ENCODE data around the gene CTNNA3. TPM values are rescaled to one million over a fixed set of nuclear protein-coding genes. Genes with fewer than 3 reads are reported as not detected.
"Not testable (repeated sequence)": the region's sequence is repeated elsewhere in the genome, so short reads cannot be mapped to it uniquely, and the experiment has no call there.

Gene CTNNA3
- total and polyA plus RNA-seq, 5 donors from 2014 or later, result not detected

- not testable (repeated sequence) for DNase-seq; H3K27ac ChIP-seq (ENCODE audit: insufficient read depth, low read length, poor library complexity, severe bottlenecking); H3K36me3 ChIP-seq (ENCODE audit: control insufficient read depth, insufficient read depth, low read length); H3K36me3 Mint-ChIP-seq; H3K4me1 ChIP-seq (ENCODE audit: control insufficient read depth, insufficient read depth, low read length, poor library complexity, severe bottlenecking); H3K27me3 ChIP-seq (ENCODE audit: control insufficient read depth, insufficient read depth, low read length); H3K4me3 ChIP-seq (ENCODE audit: low read depth, low read length); H3K9me3 Mint-ChIP-seq; ATAC-seq (ENCODE audit: low read depth in 2 of 2); H3K9me3 ChIP-seq (ENCODE audit: control insufficient read depth in 2 of 2, low read length in 2 of 2); H3K27ac Mint-ChIP-seq
- Mint-ChIP-seq H3K4me3 (peak overlapping the region in 2 of 4 donors; percentile 26 to 39), H3K4me1 (peaks cover 0 to 26% (median 10%) of the 10 kb centered on the region in 4 donors), H3K27me3 (peaks cover 29% of the 10 kb centered on the region)
These were observed 3.7 kb upstream of the CTNNA3 start for GRCh38 chr10:67699613-67700270.

DNA sequence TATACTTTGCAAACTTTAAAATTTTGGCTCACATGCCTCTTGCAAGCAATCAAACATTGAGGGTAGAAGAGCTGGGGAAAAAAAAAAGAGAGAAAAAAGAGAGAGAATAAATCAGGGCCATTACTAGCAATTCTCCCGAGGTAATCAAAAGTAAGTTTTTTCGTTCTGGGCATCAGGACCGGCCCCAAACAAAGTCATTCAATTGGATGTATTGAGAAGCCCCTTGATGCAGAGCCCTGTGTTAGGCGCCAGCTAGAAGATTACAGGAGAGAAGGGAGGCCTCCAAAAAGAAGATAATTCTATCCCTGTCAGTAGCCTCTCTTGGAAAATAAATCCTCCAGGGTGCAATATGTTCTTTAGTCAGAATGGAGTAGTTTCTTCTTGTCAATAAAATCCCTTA is 2.2 kb upstream of the CTNNA3 start:
- Mint-ChIP-seq H3K27ac (no peak overlapping the region), H3K9me3 (peaks cover 0 to 7% (median 4%) of the 10 kb centered on the region in 7 donors), H3K27me3 (peaks cover 41% of the 10 kb centered on the region), H3K4me1 (peaks cover 0 to 26% (median 10%) of the 10 kb centered on the region in 4 donors), H3K36me3 (no peaks in the 10 kb centered on the region), H3K4me3 (no peak overlapping the region)
- no peaks in the 10 kb centered on the region for H3K36me3 ChIP-seq (ENCODE audit: control insufficient read depth, insufficient read depth, low read length)
- DNase-seq (no peak), ATAC-seq (ENCODE audit: low read depth in 2 of 2) (no peak)
- peaks cover 3% of the 10 kb centered on the region for H3K27me3 ChIP-seq (ENCODE audit: control insufficient read depth, insufficient read depth, low read length)
- H3K4me1 ChIP-seq (ENCODE audit: control insufficient read depth, insufficient read depth, low read length, poor library complexity, severe bottlenecking), result no peaks in the 10 kb centered on the region
- no peak overlapping the region for H3K4me3 ChIP-seq (ENCODE audit: low read depth, low read length)
- no peak overlapping the region for H3K27ac ChIP-seq (ENCODE audit: insufficient read depth, low read length, poor library complexity, severe bottlenecking)
- H3K9me3 ChIP-seq (ENCODE audit: control insufficient read depth in 2 of 2, low read length in 2 of 2), result no peaks in the 10 kb centered on the region

- Histone ChIP-seq H3K9me3 (ENCODE audit: control insufficient read depth in 2 of 2, low read length in 2 of 2) (no peaks in the 10 kb centered on the region), H3K4me1 (ENCODE audit: control insufficient read depth, insufficient read depth, low read length, poor library complexity, severe bottlenecking) (no peaks in the 10 kb centered on the region), H3K4me3 (ENCODE audit: low read depth, low read length) (no peak overlapping the region), H3K27ac (ENCODE audit: insufficient read depth, low read length, poor library complexity, severe bottlenecking) (no peak overlapping the region), H3K36me3 (ENCODE audit: control insufficient read depth, insufficient read depth, low read length) (no peaks in the 10 kb centered on the region), H3K27me3 (ENCODE audit: control insufficient read depth, insufficient read depth, low read length) (peaks cover 3% of the 10 kb centered on the region)
- Mint-ChIP-seq H3K4me3 (no peak overlapping the region), H3K9me3 (peaks cover 0 to 5% (median 3%) of the 10 kb centered on the region in 7 donors), H3K27ac (no peak overlapping the region), H3K27me3 (peaks cover 45% of the 10 kb centered on the region), H3K36me3 (no peaks in the 10 kb centered on the region), H3K4me1 (peaks cover 0 to 26% (median 10%) of the 10 kb centered on the region in 4 donors)
- DNase-seq, result peak in 2 of 3 donors; percentile 57 to 73
- peak; percentile 72 to 73 for ATAC-seq (ENCODE audit: low read depth in 2 of 2)
These were observed 1.7 kb upstream of the CTNNA3 start for GRCh38 chr10:67697724-67698131.

DNA sequence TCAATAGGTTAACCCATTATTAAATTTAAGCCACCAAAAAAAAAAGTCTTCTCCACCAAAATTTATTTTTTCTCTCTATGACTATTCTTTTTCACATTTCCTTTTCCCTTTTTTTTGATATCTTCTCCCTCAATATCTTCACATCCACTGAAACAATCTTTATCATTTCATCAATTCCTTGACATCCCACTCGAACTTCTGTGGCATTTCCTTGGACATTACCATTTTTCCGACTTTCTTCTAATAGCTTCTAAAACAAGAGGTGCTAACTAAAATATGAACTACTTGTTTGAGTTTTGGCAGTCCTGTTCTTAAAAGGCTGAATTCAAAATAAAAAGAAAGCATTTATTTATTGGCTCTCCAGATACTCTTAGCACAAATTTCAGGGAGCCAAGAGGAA is 684 bp upstream of the CTNNA3 start:
- H3K9me3 ChIP-seq (ENCODE audit: control insufficient read depth in 2 of 2, low read length in 2 of 2), result no peaks in the 10 kb centered on the region
- no peak overlapping the region for H3K4me3 Mint-ChIP-seq
- no peaks in the 10 kb centered on the region for H3K4me1 ChIP-seq (ENCODE audit: control insufficient read depth, insufficient read depth, low read length, poor library complexity, severe bottlenecking)
- H3K27ac ChIP-seq (ENCODE audit: insufficient read depth, low read length, poor library complexity, severe bottlenecking), result no peak overlapping the region
- H3K4me3 ChIP-seq (ENCODE audit: low read depth, low read length), result no peak overlapping the region
- no peaks in the 10 kb centered on the region for H3K36me3 ChIP-seq (ENCODE audit: control insufficient read depth, insufficient read depth, low read length)
- H3K36me3 Mint-ChIP-seq, result no peaks in the 10 kb centered on the region
- ATAC-seq (ENCODE audit: low read depth in 2 of 2), result no peak
- H3K27me3 ChIP-seq (ENCODE audit: control insufficient read depth, insufficient read depth, low read length), result peaks cover 3% of the 10 kb centered on the region
- H3K27me3 Mint-ChIP-seq, result peaks cover 47% of the 10 kb centered on the region
- H3K4me1 Mint-ChIP-seq, result peaks cover 0 to 26% (median 10%) of the 10 kb centered on the region in 4 donors
- H3K27ac Mint-ChIP-seq, result no peak overlapping the region
- peaks cover 0 to 2% (median 0%) of the 10 kb centered on the region in 7 donors for H3K9me3 Mint-ChIP-seq
- no peak for DNase-seq

- Mint-ChIP-seq H3K27me3 (peaks cover 47% of the 10 kb centered on the region), H3K36me3 (no peaks in the 10 kb centered on the region), H3K4me3 (no peak overlapping the region), H3K27ac (no peak overlapping the region), H3K4me1 (peaks cover 0 to 25% (median 9%) of the 10 kb centered on the region in 4 donors), H3K9me3 (peaks cover 0 to 2% (median 0%) of the 10 kb centered on the region in 7 donors)
- no peak overlapping the region for H3K27ac ChIP-seq (ENCODE audit: insufficient read depth, low read length, poor library complexity, severe bottlenecking)
- H3K36me3 ChIP-seq (ENCODE audit: control insufficient read depth, insufficient read depth, low read length), result no peaks in the 10 kb centered on the region
- H3K9me3 ChIP-seq (ENCODE audit: control insufficient read depth in 2 of 2, low read length in 2 of 2), result no peaks in the 10 kb centered on the region
- DNase-seq (no peak), ATAC-seq (ENCODE audit: low read depth in 2 of 2) (no peak)
- H3K4me3 ChIP-seq (ENCODE audit: low read depth, low read length), result no peak overlapping the region
- H3K4me1 ChIP-seq (ENCODE audit: control insufficient read depth, insufficient read depth, low read length, poor library complexity, severe bottlenecking), result no peaks in the 10 kb centered on the region
- peaks cover 3% of the 10 kb centered on the region for H3K27me3 ChIP-seq (ENCODE audit: control insufficient read depth, insufficient read depth, low read length)
These were observed 440 bp downstream of the CTNNA3 start for GRCh38 chr10:67695555-67695954.

GRCh38 chr10:67691861-67692260 is 4.1 kb downstream of the CTNNA3 start:
- H3K9me3 Mint-ChIP-seq; H3K36me3 Mint-ChIP-seq; H3K4me1 ChIP-seq (ENCODE audit: control insufficient read depth, insufficient read depth, low read length, poor library complexity, severe bottlenecking); DNase-seq; H3K4me1 Mint-ChIP-seq; H3K4me3 ChIP-seq (ENCODE audit: low read depth, low read length); H3K36me3 ChIP-seq (ENCODE audit: control insufficient read depth, insufficient read depth, low read length); H3K27ac ChIP-seq (ENCODE audit: insufficient read depth, low read length, poor library complexity, severe bottlenecking); ATAC-seq (ENCODE audit: low read depth in 2 of 2); H3K9me3 ChIP-seq (ENCODE audit: control insufficient read depth in 2 of 2, low read length in 2 of 2); H3K27me3 ChIP-seq (ENCODE audit: control insufficient read depth, insufficient read depth, low read length); H3K4me3 Mint-ChIP-seq; H3K27ac Mint-ChIP-seq: not testable (repeated sequence)
- peaks cover 42% of the 10 kb centered on the region for H3K27me3 Mint-ChIP-seq

DNA sequence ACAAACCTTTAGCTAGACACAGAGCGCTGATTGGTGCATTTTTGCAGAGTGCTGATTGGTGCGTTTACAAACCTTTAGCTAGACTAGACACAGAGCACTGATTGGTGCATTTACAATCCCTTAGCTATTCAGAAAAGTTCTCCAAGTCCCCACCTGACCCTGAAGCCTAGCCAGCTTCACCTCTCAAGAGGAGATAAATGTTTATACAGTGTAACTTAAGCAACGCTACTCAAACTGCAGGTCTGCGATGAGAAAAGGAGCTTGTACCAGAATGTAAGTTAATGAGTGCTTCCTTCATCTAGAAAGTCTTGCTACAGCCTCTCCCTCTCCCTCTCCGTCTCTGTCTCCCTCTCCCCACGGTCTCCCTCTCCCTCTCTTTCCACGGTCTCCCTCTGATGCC is 5.5 kb downstream of the CTNNA3 start:
- not testable (repeated sequence) for H3K9me3 Mint-ChIP-seq; H3K4me3 Mint-ChIP-seq; H3K4me3 ChIP-seq (ENCODE audit: low read depth, low read length); H3K27me3 ChIP-seq (ENCODE audit: control insufficient read depth, insufficient read depth, low read length); H3K27ac Mint-ChIP-seq; H3K36me3 ChIP-seq (ENCODE audit: control insufficient read depth, insufficient read depth, low read length); DNase-seq; H3K4me1 Mint-ChIP-seq; H3K36me3 Mint-ChIP-seq; ATAC-seq (ENCODE audit: low read depth in 2 of 2); H3K9me3 ChIP-seq (ENCODE audit: control insufficient read depth in 2 of 2, low read length in 2 of 2); H3K27ac ChIP-seq (ENCODE audit: insufficient read depth, low read length, poor library complexity, severe bottlenecking); H3K4me1 ChIP-seq (ENCODE audit: control insufficient read depth, insufficient read depth, low read length, poor library complexity, severe bottlenecking)
- H3K27me3 Mint-ChIP-seq, result peaks cover 30% of the 10 kb centered on the region

- peaks cover 3 to 32% (median 6%) of the 10 kb centered on the region in 7 donors for H3K9me3 Mint-ChIP-seq
- not testable (repeated sequence) for H3K36me3 ChIP-seq (ENCODE audit: control insufficient read depth, insufficient read depth, low read length); DNase-seq; H3K4me3 Mint-ChIP-seq; H3K36me3 Mint-ChIP-seq; H3K27ac Mint-ChIP-seq; ATAC-seq (ENCODE audit: low read depth in 2 of 2); H3K4me1 Mint-ChIP-seq; H3K4me1 ChIP-seq (ENCODE audit: control insufficient read depth, insufficient read depth, low read length, poor library complexity, severe bottlenecking); H3K27ac ChIP-seq (ENCODE audit: insufficient read depth, low read length, poor library complexity, severe bottlenecking); H3K4me3 ChIP-seq (ENCODE audit: low read depth, low read length)
- peaks cover 11% of the 10 kb centered on the region for H3K27me3 Mint-ChIP-seq
- peaks cover 10% of the 10 kb centered on the region for H3K27me3 ChIP-seq (ENCODE audit: control insufficient read depth, insufficient read depth, low read length)
- H3K9me3 ChIP-seq (ENCODE audit: control insufficient read depth in 2 of 2, low read length in 2 of 2), result peaks cover 9 to 10% of the 10 kb centered on the region in 2 experiments
These were observed 11.9 kb downstream of the CTNNA3 start for GRCh38 chr10:67684140-67684539.
